HepG2 (cell line): ENCODE data around the gene MRPS34. TPM values are rescaled to one million over a fixed set of nuclear protein-coding genes. Genes with fewer than 3 reads are reported as not detected.

Experiments
- AFF4 ChIP-seq: sonication (generic); formaldehyde crosslinking; IDR thresholded peaks from 2 replicates; pipeline ENCODE4 v1.4.0; 2020; ENCODE audit warnings: missing genetic modification reagents
- ETV6 ChIP-seq: sonication (generic); formaldehyde crosslinking; conservative IDR thresholded peaks from 2 replicates; pipeline ENCODE4 v1.4.0; 2020; ENCODE audit warnings: missing genetic modification reagents
- JUNB ChIP-seq: sonication (generic); formaldehyde crosslinking; IDR thresholded peaks from 2 replicates; pipeline ENCODE4 v1.8.0; 2022; ENCODE audit warnings: missing genetic modification reagents, mild to moderate bottlenecking, borderline replicate concordance
- NFYC ChIP-seq: IDR thresholded peaks from 2 replicates; pipeline ENCODE4 v1.6.1; 2016; ENCODE audit warnings: missing genetic modification reagents, missing compliant biosample characterization
- PRDM10 ChIP-seq: sonication (generic); formaldehyde crosslinking; IDR thresholded peaks from 2 replicates; pipeline ENCODE4 v1.4.0; 2020; ENCODE audit warnings: low read depth, missing genetic modification reagents
- SALL2 ChIP-seq: sonication (generic); formaldehyde crosslinking; IDR thresholded peaks from 2 replicates; pipeline ENCODE4 v1.8.1; 2023; ENCODE audit warnings: mild to moderate bottlenecking, missing genetic modification reagents, inconsistent platforms
- TBX2 ChIP-seq: sonication (generic); formaldehyde crosslinking; IDR thresholded peaks from 2 replicates; pipeline ENCODE4 v1.5.0; 2020; ENCODE audit warnings: missing genetic modification reagents, mild to moderate bottlenecking, borderline replicate concordance
- WIZ ChIP-seq: sonication (generic); formaldehyde crosslinking; IDR thresholded peaks from 2 replicates; pipeline ENCODE4 v1.5.1; 2020; ENCODE audit warnings: mild to moderate bottlenecking, missing genetic modification reagents
- ZNF451 ChIP-seq: sonication (generic); formaldehyde crosslinking; IDR thresholded peaks from 2 replicates; pipeline ENCODE4 v1.5.0; 2020; ENCODE audit warnings: mild to moderate bottlenecking, missing genetic modification reagents
- polyA plus RNA-seq, 8 experiments: library from polyadenylated mRNA; depleted of rRNA in 3 of 8; stranded (reverse) in 7 of 8; unstranded in 1 of 8; fragments of >200 nt; fragmentation: Illumina TruSeq in 4 of 8; extraction: Trizol in 4 of 8; gene quantifications; 2 replicates each; pipeline versions ENCODE4 v1.2.1 to v1.2.3, GENCODE V29; 2011 to 2016; ENCODE audit warnings: low read depth in 4 of 8, missing spikeins in 1 of 8, mixed read lengths in 1 of 8; ENCODE audit not compliant: insufficient read depth in 1 of 8
- total RNA-seq, 5 experiments: library from RNA; depleted of rRNA; stranded (reverse); fragments of >200 nt; fragmentation: Illumina TruSeq; extraction: Trizol; gene quantifications; 2 replicates each; pipeline ENCODE4 v1.2.3, GENCODE V29; 2016; ENCODE audit warnings: low read depth in 1 of 5
- TF ChIP-seq, protein P1 (sequence below): sonication (generic); formaldehyde crosslinking; IDR thresholded peaks from 2 replicates; pipeline ENCODE4; 2020; ENCODE audit warnings: missing genetic modification reagents, mild to moderate bottlenecking, borderline replicate concordance
- TF ChIP-seq, protein P2 (sequence below): sonication (generic); formaldehyde crosslinking; IDR thresholded peaks from 2 replicates; pipeline ENCODE4 v1.5.1; 2020; ENCODE audit warnings: missing genetic modification reagents, mild to moderate bottlenecking, borderline replicate concordance
- TF ChIP-seq, protein P3 (sequence below): IDR thresholded peaks from 2 replicates; pipeline ENCODE4 v1.6.1; 2016; ENCODE audit warnings: low read depth, control low read depth

MRPS34 gene
- total and polyA plus RNA-seq, 2 of the 13 experiments (the other 11 are each of a cell fraction or from before 2014, with no cell fraction given) = 63.5 to 131 TPM

GRCh38 chr16:1782408-1783264 lies 9.7 kb upstream of the MRPS34 start, which contains the start of the genes NUBP2 and SPSB3 (continued):
- TF ChIP-seq AFF4 (no peak), TBX2 (CRISPR knock-in tag) (peak; percentile 37; the same call in 1 of the 2 replicates), JUNB (CRISPR knock-in tag) (no peak), PRDM10 (CRISPR knock-in tag) (no peak), WIZ (CRISPR knock-in tag) (no peak), NFYC (CRISPR knock-in tag) (peak; percentile 98), SALL2 (CRISPR knock-in tag) (no peak), ZNF451 (CRISPR knock-in tag) (no peak), ETV6 (no peak)
- TF ChIP-seq, protein P1, sequence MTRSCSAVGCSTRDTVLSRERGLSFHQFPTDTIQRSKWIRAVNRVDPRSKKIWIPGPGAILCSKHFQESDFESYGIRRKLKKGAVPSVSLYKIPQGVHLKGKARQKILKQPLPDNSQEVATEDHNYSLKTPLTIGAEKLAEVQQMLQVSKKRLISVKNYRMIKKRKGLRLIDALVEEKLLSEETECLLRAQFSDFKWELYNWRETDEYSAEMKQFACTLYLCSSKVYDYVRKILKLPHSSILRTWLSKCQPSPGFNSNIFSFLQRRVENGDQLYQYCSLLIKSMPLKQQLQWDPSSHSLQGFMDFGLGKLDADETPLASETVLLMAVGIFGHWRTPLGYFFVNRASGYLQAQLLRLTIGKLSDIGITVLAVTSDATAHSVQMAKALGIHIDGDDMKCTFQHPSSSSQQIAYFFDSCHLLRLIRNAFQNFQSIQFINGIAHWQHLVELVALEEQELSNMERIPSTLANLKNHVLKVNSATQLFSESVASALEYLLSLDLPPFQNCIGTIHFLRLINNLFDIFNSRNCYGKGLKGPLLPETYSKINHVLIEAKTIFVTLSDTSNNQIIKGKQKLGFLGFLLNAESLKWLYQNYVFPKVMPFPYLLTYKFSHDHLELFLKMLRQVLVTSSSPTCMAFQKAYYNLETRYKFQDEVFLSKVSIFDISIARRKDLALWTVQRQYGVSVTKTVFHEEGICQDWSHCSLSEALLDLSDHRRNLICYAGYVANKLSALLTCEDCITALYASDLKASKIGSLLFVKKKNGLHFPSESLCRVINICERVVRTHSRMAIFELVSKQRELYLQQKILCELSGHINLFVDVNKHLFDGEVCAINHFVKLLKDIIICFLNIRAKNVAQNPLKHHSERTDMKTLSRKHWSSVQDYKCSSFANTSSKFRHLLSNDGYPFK (CRISPR knock-in tag) = peak; percentile 32; the same call in 1 of the 2 replicates
- TF ChIP-seq, protein P2, sequence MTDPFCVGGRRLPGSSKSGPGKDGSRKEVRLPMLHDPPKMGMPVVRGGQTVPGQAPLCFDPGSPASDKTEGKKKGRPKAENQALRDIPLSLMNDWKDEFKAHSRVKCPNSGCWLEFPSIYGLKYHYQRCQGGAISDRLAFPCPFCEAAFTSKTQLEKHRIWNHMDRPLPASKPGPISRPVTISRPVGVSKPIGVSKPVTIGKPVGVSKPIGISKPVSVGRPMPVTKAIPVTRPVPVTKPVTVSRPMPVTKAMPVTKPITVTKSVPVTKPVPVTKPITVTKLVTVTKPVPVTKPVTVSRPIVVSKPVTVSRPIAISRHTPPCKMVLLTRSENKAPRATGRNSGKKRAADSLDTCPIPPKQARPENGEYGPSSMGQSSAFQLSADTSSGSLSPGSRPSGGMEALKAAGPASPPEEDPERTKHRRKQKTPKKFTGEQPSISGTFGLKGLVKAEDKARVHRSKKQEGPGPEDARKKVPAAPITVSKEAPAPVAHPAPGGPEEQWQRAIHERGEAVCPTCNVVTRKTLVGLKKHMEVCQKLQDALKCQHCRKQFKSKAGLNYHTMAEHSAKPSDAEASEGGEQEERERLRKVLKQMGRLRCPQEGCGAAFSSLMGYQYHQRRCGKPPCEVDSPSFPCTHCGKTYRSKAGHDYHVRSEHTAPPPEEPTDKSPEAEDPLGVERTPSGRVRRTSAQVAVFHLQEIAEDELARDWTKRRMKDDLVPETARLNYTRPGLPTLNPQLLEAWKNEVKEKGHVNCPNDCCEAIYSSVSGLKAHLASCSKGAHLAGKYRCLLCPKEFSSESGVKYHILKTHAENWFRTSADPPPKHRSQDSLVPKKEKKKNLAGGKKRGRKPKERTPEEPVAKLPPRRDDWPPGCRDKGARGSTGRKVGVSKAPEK (CRISPR knock-in tag) = no peak
- TF ChIP-seq, protein P3, sequence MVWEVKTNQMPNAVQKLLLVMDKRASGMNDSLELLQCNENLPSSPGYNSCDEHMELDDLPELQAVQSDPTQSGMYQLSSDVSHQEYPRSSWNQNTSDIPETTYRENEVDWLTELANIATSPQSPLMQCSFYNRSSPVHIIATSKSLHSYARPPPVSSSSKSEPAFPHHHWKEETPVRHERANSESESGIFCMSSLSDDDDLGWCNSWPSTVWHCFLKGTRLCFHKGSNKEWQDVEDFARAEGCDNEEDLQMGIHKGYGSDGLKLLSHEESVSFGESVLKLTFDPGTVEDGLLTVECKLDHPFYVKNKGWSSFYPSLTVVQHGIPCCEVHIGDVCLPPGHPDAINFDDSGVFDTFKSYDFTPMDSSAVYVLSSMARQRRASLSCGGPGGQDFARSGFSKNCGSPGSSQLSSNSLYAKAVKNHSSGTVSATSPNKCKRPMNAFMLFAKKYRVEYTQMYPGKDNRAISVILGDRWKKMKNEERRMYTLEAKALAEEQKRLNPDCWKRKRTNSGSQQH = peak; percentile 67; the same call in 1 of the 2 replicates
